AG09319 (cell line): ENCODE results near the gene LNP1.
A peak's percentile ranks its signal among the peaks of the same experiment; 100 is the strongest.

Experiments used
- DNase-seq: peaks from one replicate; pipeline ENCODE4 v3.0.0-alpha.2; 2010; ENCODE audit warnings: low read depth; ENCODE audit errors: extremely low read depth
- CTCF ChIP-seq: IDR thresholded peaks from 2 replicates; pipeline ENCODE4 v1.5.1; 2011; ENCODE audit warnings: low read depth, mild to moderate bottlenecking, inconsistent platforms, low read length, moderate library complexity

Gene LNP1

GRCh38 chr3:100400419-100400779 is 940 bp upstream of the LNP1 start:
- TF ChIP-seq CTCF = no peak
- no peak for DNase-seq

GRCh38 chr3:100401674-100402041 is 319 bp downstream of the LNP1 start:
- no peak for TF ChIP-seq CTCF
- no peak for DNase-seq

GRCh38 chr3:100402256-100402655 is 917 bp downstream of the LNP1 start:
- no peak for TF ChIP-seq CTCF
- peak; percentile 49 for DNase-seq

GRCh38 chr3:100402891-100403290 is 1.6 kb downstream of the LNP1 start:
- TF ChIP-seq CTCF = no peak
- DNase-seq = no peak

GRCh38 chr3:100403362-100404249 is 2.3 kb downstream of the LNP1 start:
- no peak; the same call in 1 of the 2 replicates for TF ChIP-seq CTCF
- no peak for DNase-seq

GRCh38 chr3:100404250-100404548 is 2.9 kb downstream of the LNP1 start:
- DNase-seq = no peak
- TF ChIP-seq CTCF = no peak

GRCh38 chr3:100407164-100407563 is 5.8 kb downstream of the LNP1 start:
- DNase-seq = no peak
- TF ChIP-seq CTCF = no peak
